Astrocyte (in vitro differentiated cells and primary cell): Measurements from ENCODE around the gene NDST3.

Experiments
- CTCF ChIP-seq: IDR thresholded peaks from 2 replicates; pipeline ENCODE4 v1.5.1; 2011; ENCODE audit warnings: low read depth, mild to moderate bottlenecking, inconsistent platforms, low read length, moderate library complexity; ENCODE audit not compliant: insufficient read depth
- EZH2 ChIP-seq: IDR thresholded peaks from 2 replicates; pipeline ENCODE4 v1.6.1; 2012; ENCODE audit warnings: mild to moderate bottlenecking, low read length, inconsistent platforms; ENCODE audit not compliant: insufficient read depth

DNA sequence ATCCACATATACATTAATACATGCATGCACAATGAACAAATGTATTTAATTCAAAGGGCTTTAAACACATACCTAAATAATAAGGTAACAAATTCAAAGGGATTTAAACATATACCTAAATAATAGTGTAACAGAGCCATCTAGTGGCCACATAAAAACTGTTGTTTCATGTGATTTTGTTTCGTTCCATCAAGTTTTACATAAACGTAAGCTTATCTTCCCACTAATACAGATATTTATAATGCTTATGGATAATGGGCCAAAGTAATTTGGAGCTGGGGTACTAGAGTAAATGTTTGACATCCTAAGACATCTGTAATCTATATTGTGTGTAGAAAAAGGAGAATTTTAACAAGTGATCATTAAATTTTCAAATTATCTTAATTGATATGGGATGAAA is 236.2 kb downstream of the NDST3 start:
- TF ChIP-seq CTCF (peak; percentile 43), EZH2 (no peak)
